ENCODE measurements around the gene LIPA.

GRCh38 chr10:89245802-89246201, 5.8 kb downstream of the LIPA start:
- TF ChIP-seq POLR2A (IDR thresholded peaks at IDR 0.05), result no peak
- TF ChIP-seq CTCF (IDR thresholded peaks at IDR 0.05), result no peak
